Activated naive CD4-positive, alpha-beta T cell treated with anti-CD3 and anti-CD28 coated beads, Interleukin-2, amount 50 U/mL, for 24 hours (primary cell): Measurements from ENCODE around the gene KIRREL3.

Source experiments
- H3K27ac Mint-ChIP-seq: one replicate; pipeline ENCODE4 v1.8.0; 2021; ENCODE audit warnings: mild to moderate bottlenecking, mixed read lengths
- H3K27me3 Mint-ChIP-seq: one replicate; pipeline ENCODE4 v1.8.0; 2021; ENCODE audit warnings: mixed read lengths
- H3K36me3 Mint-ChIP-seq: one replicate; pipeline ENCODE4 v1.8.0; 2021; ENCODE audit warnings: mixed read lengths
- H3K4me1 Mint-ChIP-seq: one replicate; pipeline ENCODE4 v1.8.0; 2021; ENCODE audit warnings: mixed read lengths
- H3K4me3 Mint-ChIP-seq: one replicate; pipeline ENCODE4 v1.8.0; 2021; ENCODE audit warnings: mild to moderate bottlenecking, mixed read lengths
- H3K9me3 Mint-ChIP-seq: one replicate; pipeline ENCODE4 v1.8.0; 2021; ENCODE audit warnings: mixed read lengths

Gene KIRREL3

DNA sequence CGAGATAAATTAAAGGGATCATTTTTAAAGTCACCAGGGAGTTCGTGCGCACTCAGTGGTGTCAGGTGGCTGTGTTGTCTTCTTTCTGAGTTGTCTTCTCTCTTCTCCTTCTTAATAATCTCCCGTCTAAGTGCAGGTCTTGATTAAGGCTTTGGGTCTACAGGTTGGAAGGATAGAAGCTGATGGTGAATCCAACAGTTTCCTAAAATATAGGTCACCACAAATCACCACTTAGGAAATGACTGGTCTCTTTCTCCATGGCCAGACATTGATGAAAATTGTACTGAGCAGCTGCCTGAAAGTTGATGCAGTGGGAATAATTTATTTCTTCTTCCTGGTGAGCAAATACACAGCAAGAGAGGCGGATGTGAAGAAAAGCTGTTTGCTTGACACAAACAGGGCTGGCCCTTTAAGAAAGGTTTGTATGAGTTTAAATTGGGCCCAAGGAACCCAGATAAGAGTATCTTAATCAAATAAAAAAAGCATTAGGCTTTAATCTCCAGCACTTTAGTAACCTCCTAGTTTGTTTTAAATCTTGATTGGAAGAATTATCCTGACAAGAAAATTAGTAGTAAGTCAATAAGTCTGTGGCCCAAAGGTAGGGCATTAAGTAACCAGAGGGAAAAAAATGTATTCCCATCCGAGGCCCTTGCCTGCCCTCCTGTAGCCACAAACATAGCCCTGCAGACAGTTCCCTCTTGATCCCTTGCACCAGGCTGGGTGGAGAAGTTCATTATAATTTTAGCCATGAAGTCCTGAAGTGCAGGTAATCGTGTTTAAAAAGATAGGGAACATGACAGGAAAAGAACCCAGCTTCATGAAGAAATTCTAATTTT, 245.8 kb downstream of the KIRREL3 start:
- H3K4me3 Mint-ChIP-seq, result no peak overlapping the region
- H3K27me3 Mint-ChIP-seq, result peaks cover 2% of the 10 kb centered on the region
- H3K4me1 Mint-ChIP-seq, result no peaks in the 10 kb centered on the region
- no peaks in the 10 kb centered on the region for H3K36me3 Mint-ChIP-seq
- no peaks in the 10 kb centered on the region for H3K9me3 Mint-ChIP-seq
- no peak overlapping the region for H3K27ac Mint-ChIP-seq

DNA sequence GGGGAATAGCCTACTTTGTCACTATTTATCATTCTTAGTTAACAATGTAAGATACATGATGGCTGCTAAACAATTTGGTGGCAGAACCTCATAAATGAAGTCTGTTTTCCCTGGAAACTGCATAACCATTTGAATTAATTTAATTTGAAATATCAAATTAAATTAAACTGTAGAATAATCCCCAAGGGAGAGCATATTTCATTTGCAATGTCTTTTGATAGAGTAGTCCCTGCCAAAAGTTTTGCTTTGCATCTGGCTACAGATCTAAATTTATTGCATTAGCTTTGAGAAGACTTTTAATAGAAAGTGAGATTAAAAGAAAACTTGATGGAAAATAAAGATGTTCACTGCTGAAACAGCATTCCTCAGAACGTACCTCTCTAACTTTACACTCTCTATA, 246.6 kb downstream of the KIRREL3 start:
- Mint-ChIP-seq H3K4me3 (no peak overlapping the region), H3K27me3 (peaks cover 5% of the 10 kb centered on the region), H3K36me3 (no peaks in the 10 kb centered on the region), H3K9me3 (no peaks in the 10 kb centered on the region), H3K27ac (no peak overlapping the region), H3K4me1 (no peaks in the 10 kb centered on the region)

DNA sequence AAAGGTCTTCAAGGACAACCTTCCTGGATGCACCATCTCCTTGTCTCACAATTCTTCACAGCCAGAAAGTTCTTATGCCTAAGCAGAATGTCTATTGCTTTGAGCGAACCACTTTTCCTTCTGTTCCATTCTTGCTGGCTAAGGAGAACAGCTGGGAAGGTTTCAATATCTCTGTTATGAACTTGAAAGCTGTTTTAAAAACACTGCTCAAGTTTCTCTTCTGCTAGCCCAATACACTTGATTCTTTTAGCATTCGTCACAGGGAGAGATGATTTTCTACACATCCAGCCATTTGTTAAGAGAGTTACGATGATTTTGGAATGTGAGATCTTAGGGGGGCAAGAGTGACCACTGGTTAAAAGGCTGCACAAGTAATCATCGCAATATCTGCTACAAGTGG, 249.3 kb downstream of the KIRREL3 start:
- Mint-ChIP-seq H3K36me3 (no peaks in the 10 kb centered on the region), H3K4me1 (no peaks in the 10 kb centered on the region), H3K27me3 (peaks cover 5% of the 10 kb centered on the region), H3K9me3 (no peaks in the 10 kb centered on the region), H3K27ac (no peak overlapping the region), H3K4me3 (no peak overlapping the region)

DNA sequence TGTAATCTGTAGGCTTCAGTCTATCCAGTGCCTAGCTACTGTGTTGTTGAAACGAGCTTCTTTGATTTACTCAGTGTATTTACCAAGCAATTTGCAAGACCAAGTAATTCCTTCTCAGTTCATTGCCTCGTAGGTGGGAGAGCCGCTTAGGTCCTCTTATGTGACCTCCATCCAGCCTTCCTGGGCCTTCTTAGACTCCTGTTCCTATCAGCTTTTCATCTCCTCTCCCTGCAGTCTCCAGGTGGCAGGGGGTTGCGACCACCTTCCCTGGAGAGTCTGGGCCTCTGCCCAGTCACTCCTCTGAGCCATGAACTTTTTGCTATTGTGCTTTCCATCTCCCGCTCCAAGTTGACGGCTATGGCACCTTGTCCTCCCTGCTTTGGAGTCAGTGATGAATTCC, 251.8 kb downstream of the KIRREL3 start:
- Mint-ChIP-seq H3K9me3 (no peaks in the 10 kb centered on the region), H3K36me3 (no peaks in the 10 kb centered on the region), H3K4me3 (no peak overlapping the region), H3K4me1 (no peaks in the 10 kb centered on the region), H3K27me3 (peaks cover 5% of the 10 kb centered on the region), H3K27ac (no peak overlapping the region)

DNA sequence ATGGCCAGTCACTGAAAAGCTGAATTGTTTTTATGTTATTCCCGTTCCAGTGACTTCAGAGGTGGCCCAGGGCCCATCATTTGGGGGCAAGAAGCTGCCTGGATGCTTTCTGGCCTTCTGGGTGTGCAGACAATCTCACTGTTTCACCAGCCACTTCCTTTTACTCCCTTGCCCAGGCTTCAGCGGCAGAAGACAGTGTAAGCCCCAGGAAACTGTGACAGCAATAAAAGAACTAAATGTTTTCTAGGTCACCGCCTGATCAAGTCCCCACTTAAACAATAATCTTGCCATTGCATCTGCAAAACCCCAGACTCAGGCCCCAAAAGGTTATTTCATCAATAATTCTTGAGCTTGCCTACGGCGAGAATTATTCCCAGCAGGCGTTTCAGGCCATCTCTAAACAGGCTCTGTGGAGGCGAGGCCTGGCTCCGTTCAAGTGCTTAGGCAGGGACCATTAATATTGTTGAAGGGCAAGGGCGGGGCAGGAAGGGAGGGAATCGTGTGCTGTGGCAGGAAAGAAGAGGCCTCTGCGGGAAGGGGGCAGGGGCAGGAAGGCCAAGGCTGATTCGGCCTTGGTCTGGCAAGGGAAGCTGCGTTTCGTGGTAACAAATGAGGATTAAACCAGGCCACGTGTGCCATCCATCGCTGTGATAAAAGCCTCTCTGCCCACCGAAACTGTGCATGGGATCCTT, 252.3 kb downstream of the KIRREL3 start:
- peaks cover 5% of the 10 kb centered on the region for H3K27me3 Mint-ChIP-seq
- no peaks in the 10 kb centered on the region for H3K9me3 Mint-ChIP-seq
- no peak overlapping the region for H3K4me3 Mint-ChIP-seq
- H3K4me1 Mint-ChIP-seq, result no peaks in the 10 kb centered on the region
- no peak overlapping the region for H3K27ac Mint-ChIP-seq
- no peaks in the 10 kb centered on the region for H3K36me3 Mint-ChIP-seq

DNA sequence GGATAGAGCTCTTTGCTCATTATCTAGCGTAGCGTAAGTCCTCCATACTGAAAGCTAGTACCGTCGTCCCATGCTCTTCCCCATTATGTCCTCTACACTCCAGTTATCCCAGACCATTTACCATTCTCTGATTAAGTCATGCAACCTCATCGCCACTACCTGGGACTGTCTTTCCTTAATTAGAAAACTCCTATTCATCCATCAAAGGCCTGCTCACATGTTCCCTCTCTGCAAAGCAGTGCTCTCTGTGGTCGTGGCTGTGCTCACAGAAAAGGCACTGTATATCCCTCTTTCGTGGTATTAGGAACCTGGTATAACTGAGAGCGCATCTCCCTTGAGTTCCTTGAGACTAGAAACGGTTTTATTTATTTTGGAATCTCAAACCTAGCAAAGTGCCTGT, 253.3 kb downstream of the KIRREL3 start:
- Mint-ChIP-seq H3K27me3 (peaks cover 5% of the 10 kb centered on the region), H3K4me1 (no peaks in the 10 kb centered on the region)

DNA sequence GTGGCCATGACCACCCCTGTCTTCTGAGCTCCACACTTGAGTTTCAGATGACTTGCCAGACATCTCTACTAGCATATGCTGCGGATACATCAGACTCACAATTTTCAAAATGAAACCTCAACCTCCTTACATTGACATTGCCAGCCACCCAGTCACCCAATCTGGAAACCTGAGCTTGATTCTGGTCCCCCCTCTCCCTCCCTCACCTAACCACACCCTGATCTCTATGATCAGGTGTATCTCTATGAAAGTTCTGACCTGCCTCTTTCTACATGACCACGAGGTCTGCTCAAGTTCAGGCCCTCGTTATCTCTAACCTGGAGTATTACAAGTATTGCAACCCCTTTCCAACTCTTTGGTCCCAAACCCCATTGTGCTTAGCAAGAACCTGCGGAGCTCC, 254.1 kb downstream of the KIRREL3 start:
- Mint-ChIP-seq H3K4me3 (no peak overlapping the region), H3K9me3 (no peaks in the 10 kb centered on the region), H3K36me3 (no peaks in the 10 kb centered on the region), H3K27ac (no peak overlapping the region), H3K4me1 (no peaks in the 10 kb centered on the region), H3K27me3 (peaks cover 7% of the 10 kb centered on the region)

More for the DNA sequence above, 253.3 kb downstream of the KIRREL3 start:
- H3K9me3 Mint-ChIP-seq, result no peaks in the 10 kb centered on the region
- no peak overlapping the region for H3K4me3 Mint-ChIP-seq
- no peak overlapping the region for H3K27ac Mint-ChIP-seq
- H3K36me3 Mint-ChIP-seq, result no peaks in the 10 kb centered on the region

DNA sequence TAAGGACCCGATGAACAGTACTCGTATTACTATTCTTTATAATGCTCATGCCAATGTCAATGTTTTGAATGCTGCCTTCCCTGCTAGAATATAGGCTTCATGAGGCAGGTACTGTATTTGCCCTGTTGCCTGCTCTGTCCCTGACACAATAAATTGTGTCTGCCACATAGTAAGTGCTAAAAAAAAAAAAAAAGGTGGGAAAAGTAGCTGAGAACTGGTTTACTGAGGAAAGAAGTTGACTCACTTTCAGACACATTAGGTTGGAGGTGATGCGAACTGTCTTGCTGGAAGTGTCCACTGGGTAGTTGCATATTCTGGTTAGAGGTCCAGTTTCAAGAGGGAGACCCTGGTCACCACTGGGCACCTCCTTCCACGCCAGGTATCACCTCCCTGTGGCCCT, 255.9 kb downstream of the KIRREL3 start:
- no peaks in the 10 kb centered on the region for H3K36me3 Mint-ChIP-seq
- H3K27me3 Mint-ChIP-seq, result peaks cover 7% of the 10 kb centered on the region
- no peak overlapping the region for H3K4me3 Mint-ChIP-seq
- no peaks in the 10 kb centered on the region for H3K9me3 Mint-ChIP-seq
- H3K4me1 Mint-ChIP-seq, result no peaks in the 10 kb centered on the region
- H3K27ac Mint-ChIP-seq, result no peak overlapping the region

DNA sequence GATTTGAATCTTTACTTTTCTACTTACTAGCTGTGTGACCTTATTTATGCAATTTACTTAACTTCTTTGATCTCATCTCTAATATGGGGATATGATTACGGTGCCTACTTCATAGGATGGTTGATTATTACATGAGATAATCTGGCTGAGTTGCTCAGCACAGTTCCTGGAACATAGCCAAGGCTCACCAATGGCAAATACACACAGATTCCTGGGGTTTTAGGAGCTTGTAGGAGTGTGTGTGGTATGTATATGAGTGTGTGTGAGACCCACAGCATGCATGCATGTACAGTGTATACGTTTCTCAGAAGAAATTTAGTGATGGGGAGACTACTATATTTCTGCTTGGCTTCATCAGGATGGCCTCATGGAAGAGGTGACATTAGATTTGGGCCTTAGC, 256.9 kb downstream of the KIRREL3 start:
- Mint-ChIP-seq H3K4me3 (no peak overlapping the region), H3K27ac (no peak overlapping the region), H3K9me3 (no peaks in the 10 kb centered on the region), H3K27me3 (peaks cover 3% of the 10 kb centered on the region), H3K4me1 (no peaks in the 10 kb centered on the region), H3K36me3 (no peaks in the 10 kb centered on the region)

DNA sequence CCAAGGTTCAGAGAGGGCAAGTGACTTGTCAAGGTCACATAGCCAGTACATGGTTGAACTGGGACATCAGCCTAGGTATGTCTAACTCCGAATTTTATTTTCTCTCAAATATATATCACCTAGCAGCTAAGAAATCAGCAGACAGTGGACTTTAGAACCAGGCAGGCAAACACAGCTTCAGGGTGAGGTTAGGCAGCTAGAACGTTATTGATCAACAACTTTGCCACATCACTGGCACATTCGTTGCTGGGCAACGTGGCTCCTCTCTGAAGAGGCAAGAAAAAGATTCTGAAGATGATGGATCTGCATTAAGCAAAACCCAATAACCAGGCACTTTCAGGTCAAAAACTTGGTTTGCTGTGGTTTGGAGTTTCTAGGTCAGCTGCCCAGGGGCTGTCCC, 258.0 kb downstream of the KIRREL3 start:
- Mint-ChIP-seq H3K4me1 (no peaks in the 10 kb centered on the region), H3K36me3 (no peaks in the 10 kb centered on the region), H3K27me3 (peaks cover 3% of the 10 kb centered on the region), H3K9me3 (no peaks in the 10 kb centered on the region), H3K4me3 (no peak overlapping the region), H3K27ac (no peak overlapping the region)

DNA sequence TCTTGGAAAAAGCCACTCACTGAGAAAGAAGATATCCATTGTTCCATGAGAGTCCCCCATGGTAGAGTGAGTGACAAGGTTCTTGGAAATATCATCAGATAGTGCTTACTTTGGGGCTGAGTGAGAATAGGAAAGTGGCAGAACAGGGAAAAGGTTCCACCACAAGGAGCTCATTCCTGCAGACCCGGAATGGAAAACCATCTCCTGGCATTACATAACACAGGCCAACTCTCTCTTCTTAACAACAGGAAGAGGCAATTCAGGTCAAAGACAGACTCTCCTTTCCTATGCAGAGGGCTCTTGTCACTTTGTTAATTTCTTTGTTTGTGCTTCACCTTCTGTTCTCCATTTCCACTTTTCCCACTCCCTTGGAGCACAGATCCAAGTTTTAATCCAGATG, 259.7 kb downstream of the KIRREL3 start:
- H3K4me1 Mint-ChIP-seq, result no peaks in the 10 kb centered on the region
- peaks cover 3% of the 10 kb centered on the region for H3K27me3 Mint-ChIP-seq
- H3K9me3 Mint-ChIP-seq, result no peaks in the 10 kb centered on the region
- no peak overlapping the region for H3K4me3 Mint-ChIP-seq
- no peak overlapping the region for H3K27ac Mint-ChIP-seq
- no peaks in the 10 kb centered on the region for H3K36me3 Mint-ChIP-seq

DNA sequence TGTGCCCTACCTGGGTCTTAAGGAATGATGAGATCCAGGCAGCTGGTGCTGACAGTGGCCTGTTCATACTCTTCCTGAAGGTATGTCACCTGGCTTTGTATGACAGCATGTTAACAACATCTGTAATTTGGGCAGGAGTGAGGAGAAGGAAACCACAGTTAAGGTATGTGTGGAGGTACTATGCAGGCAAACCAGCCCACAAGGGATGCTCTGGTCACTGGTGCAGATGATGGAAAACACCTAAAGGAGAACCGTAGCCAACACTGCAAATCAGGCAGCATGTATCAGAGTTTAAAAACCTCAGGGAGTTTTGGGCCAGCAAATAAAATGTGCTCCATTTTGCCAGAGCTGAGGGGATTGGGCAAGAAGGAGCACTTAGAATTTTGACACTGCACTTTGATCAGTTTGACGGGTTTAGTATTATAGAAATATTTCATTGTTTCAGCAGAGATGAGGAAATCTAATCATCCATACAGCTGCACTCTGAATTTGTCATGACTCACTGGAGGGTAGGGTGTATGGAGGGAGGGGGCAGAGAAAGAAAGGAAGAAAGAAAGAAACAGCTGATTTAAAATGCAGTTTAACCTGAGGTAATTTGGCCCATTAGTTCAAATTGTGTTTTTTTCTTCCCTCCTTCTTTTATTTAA, 260.9 kb downstream of the KIRREL3 start:
- no peaks in the 10 kb centered on the region for H3K36me3 Mint-ChIP-seq
- H3K9me3 Mint-ChIP-seq, result no peaks in the 10 kb centered on the region
- no peaks in the 10 kb centered on the region for H3K4me1 Mint-ChIP-seq
- peaks cover 3% of the 10 kb centered on the region for H3K27me3 Mint-ChIP-seq
- no peak overlapping the region for H3K27ac Mint-ChIP-seq
- H3K4me3 Mint-ChIP-seq, result no peak overlapping the region

DNA sequence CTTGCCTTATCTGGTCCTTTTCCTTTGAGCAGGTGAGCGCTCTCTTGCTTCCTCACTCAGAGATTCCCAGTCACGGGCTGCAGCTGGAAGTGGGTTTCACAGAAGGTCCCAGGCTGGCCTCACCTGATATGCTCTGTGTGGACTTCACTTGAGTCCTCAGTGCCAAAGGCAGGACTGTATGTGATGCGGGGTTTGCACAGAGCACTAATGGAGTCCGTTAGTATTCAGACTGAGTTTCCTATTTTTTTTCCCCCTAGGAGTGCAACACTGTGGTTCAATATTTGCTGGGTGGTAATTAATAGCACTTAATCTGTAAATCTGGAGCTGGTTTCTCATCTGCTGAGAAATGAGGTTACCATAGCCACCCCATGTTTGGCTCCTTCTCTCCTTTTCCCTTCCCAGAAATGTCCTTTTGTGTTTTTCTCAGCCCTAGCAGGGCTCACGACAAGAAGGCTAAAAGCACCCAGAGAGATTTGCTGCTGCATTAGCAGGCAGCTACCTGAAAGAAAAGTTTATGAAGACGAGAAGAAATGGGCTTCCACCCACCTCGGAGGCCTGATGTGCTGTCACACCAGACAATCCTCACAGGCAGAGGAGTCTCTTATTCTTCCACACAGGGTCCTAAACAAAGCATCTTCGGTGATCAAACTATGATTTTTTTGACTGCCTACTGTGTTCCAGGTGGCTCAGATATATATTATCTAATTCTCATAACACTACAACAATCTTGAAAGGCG, 262.1 kb downstream of the KIRREL3 start:
- H3K9me3 Mint-ChIP-seq, result no peaks in the 10 kb centered on the region
- no peak overlapping the region for H3K4me3 Mint-ChIP-seq
- H3K4me1 Mint-ChIP-seq, result no peaks in the 10 kb centered on the region
- no peak overlapping the region for H3K27ac Mint-ChIP-seq
- peaks cover 3% of the 10 kb centered on the region for H3K27me3 Mint-ChIP-seq
- H3K36me3 Mint-ChIP-seq, result no peaks in the 10 kb centered on the region

DNA sequence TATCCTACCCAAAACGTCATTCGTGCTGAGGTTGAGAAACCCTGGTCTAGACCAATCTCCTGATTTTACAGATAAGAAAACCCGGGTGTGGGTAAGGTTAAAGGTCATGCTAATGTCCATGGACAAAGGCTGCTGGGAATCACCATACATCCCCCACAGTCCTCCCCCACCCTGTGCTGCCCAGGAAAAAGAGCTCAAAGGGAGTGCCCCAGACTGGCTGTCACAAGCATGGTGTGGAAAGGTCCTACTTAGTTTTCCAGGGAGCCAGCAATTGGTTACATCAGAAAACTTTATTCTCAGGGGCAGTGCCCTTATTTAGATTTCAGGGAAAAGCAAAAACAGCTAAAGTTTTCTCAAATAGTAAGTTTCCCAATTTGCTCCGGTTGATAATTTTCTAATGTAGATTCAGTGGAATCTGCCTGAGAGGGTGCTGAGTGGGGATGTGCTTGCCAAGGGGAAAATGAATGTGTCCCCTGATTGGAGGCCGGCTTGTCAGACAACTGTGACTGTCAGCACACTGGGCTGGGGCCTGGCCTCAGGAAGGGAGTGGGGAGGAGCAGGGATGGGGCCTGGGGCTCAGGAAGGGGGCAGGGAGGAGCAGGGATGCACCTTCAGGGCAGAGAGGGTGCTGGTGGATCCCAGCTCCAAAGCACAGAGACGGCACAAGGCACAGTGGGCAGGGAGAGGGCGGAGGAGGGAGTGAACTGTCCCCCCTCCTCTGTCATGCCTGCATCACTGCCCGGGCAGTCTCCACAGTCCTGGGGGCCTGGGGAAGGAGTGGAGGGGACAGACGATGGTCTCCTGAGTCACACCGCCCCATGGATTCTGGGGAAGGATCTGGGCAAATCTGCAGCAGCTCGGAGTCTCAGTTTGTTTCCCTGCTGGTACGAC, 263.6 kb downstream of the KIRREL3 start:
- Mint-ChIP-seq H3K27me3 (peaks cover 2% of the 10 kb centered on the region), H3K4me1 (peaks cover 4% of the 10 kb centered on the region), H3K36me3 (no peaks in the 10 kb centered on the region), H3K9me3 (no peaks in the 10 kb centered on the region), H3K4me3 (no peak overlapping the region), H3K27ac (no peak overlapping the region)

DNA sequence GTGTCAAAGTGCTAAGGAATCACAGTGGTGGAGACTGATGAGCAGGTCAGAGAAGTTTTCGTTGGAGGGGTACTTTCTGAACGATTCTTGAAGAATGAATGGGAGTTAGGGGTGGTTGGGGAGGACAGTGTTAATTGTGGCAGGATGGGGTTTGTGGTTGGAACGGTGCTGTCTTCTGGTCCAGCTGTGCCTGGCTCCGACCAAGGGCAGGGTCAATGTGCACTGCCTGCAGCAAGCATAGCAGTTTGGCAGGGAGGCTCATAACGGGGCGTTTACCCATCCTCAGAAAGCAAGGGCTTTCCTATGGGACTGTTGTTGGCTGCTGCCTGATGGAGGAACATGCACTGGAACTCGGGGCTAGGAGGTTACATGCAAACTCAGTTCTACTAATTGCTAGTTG, 265.8 kb downstream of the KIRREL3 start:
- H3K4me1 Mint-ChIP-seq, result peaks cover 4% of the 10 kb centered on the region
- H3K27me3 Mint-ChIP-seq, result peaks cover 3% of the 10 kb centered on the region
- H3K27ac Mint-ChIP-seq, result no peak overlapping the region
- no peaks in the 10 kb centered on the region for H3K36me3 Mint-ChIP-seq
- H3K4me3 Mint-ChIP-seq, result no peak overlapping the region
- no peaks in the 10 kb centered on the region for H3K9me3 Mint-ChIP-seq
